ENCODE measurements around the gene ZCCHC2.
A peak's percentile ranks its signal among the peaks of the same experiment; 100 is the strongest.

The ZCCHC2 gene

DNA sequence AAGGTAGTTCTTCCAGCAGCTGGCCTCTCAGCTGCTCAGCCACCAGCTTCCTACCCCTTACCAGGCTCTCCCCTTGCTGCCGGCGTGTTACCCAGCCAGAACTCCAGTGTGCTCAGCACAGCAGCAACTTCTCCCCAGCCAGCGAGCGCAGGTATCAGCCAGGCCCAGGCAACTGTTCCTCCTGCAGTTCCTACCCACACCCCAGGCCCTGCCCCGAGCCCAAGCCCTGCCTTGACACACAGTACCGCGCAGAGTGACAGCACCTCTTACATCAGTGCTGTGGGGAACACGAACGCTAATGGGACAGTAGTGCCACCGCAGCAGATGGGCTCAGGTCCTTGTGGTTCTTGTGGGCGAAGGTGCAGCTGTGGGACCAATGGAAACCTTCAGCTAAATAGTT, 52.0 kb downstream of the ZCCHC2 start:
- no peak for DNase-seq (ENCODE audit: extremely low read depth in 1 of 2, low read depth in 1 of 2)

DNA sequence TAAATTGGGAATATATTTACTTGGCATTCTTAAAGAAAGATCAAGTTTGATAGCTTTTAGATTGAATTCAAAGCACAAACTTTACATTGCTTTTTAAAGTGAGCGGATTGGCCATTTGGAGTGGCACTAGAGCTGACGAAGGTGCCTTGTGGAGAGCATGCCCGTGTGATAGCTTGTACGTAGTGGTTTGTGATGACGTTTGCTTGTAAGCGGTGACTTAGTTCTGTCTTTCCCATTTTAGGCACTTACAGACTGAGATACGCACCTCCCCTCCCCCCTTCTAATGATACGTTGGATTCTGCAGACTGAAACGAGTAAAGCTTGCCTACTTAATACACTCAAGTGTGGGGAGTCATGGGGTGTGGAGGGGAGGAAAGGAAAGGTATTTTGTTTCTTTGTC, 53.4 kb downstream of the ZCCHC2 start:
- no peak for DNase-seq (ENCODE audit: extremely low read depth in 1 of 2, low read depth in 1 of 2)

DNA sequence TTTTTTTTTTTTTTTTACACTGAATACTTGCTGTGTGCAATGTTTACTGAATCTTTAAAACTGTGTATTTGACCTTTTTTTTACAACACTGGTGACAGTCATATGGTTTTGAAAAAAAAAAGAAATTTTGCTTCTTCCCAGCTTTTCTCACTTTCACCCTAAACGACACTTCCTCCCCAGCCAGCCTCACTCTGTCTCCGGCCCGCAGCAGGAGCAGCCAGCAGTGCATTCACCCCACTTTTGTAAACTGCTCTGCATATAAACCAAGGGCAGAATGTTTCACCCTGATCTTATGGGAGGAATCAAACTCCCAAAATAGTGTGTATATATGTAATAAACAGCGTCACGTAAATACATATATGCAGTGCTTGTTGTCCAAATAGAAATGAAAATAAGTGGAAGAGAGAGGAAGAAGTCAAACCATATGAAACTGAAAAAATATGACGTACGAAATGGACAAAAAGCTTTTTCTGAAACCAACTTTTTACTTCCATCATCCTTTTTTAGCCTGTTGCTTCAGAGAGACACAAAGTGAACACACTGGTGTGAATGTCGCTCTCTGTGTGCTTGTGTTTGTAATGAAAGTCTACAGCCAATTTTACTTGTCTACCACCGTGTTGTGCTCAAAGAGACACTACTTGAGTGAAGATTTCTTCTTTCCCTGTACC, 54.2 kb downstream of the ZCCHC2 start:
- DNase-seq (ENCODE audit: extremely low read depth in 1 of 2, low read depth in 1 of 2), result no peak

DNA sequence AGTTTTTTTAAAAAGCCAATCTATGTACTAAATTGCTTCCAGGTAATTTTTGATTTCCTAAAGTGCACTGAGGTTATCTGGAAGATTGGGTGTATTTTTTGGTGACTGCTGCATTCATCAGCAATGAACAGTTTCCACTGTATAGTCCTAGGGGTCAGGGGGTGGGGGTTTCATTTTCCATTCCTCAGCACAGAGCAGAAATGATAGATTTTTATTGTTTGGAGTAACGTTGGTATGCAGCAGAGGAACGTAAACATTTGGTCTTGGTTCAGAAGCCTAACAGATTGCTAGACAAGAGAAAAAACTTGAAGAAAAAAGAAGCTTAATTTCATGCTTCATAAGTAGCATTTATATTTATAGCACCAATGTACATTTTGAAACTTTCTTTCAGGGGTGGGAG, 54.9 kb downstream of the ZCCHC2 start:
- no peak for DNase-seq (ENCODE audit: extremely low read depth in 1 of 2, low read depth in 1 of 2)

DNA sequence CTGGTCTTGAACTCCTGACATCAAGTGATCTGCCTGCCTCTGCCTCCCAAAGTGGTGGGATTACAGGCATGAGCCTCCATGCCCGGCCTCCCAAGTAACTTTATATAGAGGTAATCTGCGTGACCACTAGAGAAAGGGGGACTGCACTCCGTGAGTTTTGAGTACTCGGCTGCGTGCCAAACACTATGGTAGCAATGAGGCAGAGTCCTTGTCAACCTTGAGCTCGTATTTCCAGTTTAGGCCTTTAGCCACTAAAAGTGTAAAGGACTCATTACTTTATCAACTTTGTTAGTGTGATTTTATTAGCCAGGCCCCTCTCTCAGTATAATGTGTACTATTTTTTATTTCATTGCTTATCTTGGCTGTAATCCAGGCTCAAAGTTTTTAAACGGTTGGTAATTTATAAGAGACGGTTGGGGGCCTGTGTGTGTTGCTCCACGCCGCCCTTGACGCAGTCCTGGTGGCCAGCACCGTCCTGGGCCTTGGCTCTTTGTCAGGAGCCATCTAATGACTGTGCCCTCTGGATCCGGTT, 56.2 kb downstream of the ZCCHC2 start:
- DNase-seq (ENCODE audit: extremely low read depth in 1 of 2, low read depth in 1 of 2), result no peak

DNA sequence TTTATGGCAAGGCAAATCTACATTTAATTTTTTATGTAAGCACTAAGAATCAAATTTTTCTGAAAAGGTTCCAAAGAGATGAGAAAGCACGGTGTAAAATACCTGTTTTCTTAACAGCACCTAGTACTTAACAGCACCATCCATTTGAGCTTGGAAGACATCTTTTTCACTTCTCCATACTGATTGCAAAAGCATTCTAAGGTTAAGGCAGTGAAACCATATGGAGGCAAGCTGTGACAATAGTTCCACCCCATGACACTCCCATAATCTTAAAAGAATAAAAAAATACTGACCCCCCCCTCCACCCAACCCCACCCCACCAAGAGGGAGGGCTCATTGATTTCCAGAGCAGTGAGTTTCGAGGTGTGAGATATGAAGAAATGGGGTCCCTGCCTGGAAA, 60.6 kb downstream of the ZCCHC2 start:
- DNase-seq (ENCODE audit: extremely low read depth in 1 of 2, low read depth in 1 of 2), result no peak

DNA sequence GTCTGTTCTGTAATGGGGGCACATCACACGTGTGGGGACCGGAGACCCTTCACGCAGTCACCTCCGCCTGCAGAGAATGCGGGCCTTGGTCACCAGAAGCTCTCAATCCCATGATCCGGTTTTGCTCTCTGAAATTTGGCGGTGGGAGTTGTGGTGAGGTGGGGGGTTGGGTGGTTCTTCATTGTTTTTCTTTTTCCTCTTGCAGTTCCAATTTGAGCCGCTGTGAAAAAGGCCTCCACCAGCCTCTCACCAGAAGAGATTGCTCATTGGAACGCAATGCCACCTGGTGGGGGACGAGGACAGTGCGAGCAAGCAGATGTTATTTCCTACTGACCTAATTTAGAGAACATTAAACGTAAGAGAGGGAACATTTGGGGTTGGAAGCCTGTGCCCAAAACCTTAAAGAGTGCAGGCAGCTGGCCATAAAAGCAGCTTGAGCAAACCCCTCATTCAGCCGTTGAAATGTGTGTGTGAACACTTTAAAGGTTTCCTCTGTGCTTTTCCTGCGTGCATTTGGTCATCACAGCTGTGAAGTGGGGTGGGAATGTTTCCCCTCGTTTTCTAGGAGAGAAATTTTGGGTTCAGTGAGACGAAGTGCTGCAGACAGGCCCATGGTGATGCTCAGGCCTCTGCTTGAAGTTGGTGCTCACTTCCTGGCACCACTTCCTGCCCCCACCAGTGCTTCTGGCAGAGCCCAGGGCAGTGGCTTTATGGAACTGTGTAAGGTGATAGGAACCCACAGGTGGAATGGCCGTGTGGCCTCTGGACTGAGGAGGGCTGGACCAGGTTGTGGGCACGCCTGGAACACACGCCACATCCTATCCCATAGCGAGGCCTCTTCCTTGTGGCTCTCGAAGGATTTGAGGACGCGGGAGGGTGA, 61.7 kb downstream of the ZCCHC2 start:
- DNase-seq (ENCODE audit: extremely low read depth in 1 of 2, low read depth in 1 of 2), result peak; percentile 60 to 84

DNA sequence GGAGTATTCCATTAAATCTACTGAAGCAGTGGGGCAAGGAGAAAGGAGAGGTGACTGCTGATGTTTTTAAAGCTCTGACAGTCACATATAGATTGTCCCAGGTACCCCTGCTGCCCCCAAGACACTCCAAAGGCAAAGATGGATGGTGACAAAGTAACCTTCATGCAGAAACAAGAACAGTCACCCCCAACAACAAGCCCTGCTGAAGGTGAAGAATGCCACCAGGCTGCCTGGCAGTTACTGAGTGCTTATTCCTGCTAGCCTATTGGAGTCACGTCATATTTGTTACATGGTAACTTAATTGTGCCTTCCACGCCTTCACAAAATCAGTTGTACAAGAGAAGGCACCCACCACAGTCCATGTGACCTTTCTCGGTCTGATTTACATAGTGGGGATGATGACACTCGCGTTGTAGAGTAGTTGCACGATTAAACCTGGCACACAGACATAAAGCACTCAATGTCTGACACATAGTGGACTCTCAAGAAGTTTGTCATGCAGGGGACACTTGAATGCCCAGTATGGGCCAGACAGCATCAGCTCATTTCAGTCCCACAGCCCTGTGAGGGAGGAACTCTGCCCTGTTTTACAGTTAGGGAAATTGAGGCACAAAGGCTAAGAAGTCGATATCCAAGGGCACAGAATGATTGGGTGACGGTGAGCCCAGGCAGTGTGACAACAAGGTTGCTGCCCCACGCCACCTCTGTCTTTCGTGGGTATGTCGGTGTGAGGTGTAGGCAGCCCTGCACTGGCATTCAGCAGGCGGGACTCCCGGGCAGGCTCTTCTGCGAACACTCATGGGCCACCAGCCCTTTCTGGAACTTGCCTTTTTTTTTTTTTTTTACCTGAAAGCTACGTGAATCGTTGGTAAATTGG, 62.7 kb downstream of the ZCCHC2 start:
- peak; percentile 32 to 57 for DNase-seq (ENCODE audit: extremely low read depth in 1 of 2, low read depth in 1 of 2)

DNA sequence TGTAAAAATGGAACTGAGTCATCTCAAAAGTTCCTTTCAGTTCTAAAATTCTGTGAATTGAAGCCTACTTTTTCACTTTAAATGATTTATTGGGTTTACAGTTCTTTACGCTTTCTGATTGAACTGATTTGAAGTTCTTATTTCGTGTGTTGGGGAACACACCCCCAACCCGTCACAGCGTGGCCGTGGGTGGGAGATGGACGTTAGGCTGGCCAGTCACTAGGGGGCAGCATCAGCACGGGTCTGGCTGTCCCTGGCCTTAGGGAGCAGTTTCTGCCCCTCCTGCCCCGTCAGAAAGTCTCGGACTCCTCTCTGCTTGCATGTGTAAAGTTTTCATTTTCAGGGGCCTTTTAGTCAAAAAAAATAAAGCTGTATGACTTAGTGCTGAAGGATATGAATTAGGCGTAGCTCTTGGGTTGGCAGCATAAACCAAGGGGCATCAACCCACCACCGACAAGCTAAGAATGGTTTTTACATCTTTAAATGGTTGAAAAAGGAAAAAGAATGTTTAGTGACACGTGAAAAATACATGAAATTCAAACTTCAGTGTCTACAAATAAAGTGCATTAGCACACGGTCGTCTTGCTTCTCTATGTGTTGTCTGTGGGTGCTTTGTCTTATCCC, 63.4 kb downstream of the ZCCHC2 start:
- DNase-seq (ENCODE audit: extremely low read depth in 1 of 2, low read depth in 1 of 2), result peak; percentile 67 to 84

DNA sequence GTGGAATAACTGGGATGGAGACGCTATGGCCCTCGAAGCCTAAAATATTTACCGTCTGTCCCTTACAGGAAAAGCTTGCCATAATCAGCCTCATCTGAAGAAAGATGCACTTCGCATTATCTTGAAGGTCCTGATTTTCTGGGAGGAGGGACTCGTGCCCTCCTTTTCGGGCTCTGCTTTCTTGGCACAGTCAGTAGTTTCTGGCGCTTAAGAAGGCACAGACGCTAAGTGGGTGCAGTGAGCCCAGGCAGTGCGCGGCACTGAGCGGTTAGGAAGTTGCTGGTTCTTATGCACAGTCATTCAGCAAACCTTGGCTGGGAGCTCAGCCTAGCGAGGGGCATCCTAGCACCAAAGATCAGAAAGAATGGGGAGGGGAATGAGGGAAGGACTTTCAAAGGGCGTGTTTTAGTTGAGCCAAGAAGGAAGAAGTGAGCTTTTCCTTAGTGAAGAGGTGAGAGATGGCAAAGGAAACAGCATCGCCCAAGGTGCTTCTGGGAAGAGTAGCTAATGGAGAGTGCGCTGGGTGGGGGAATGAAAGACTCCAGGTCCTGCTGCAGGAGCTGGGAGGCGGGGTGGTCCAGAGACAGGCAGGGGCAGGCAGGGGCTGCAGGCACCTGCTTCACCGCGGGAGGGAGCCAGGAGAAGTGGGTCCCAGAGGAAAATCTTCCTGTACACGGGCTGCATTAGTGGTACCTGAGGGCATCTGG, 64.1 kb downstream of the ZCCHC2 start:
- no peak for DNase-seq (ENCODE audit: extremely low read depth in 1 of 2, low read depth in 1 of 2)

DNA sequence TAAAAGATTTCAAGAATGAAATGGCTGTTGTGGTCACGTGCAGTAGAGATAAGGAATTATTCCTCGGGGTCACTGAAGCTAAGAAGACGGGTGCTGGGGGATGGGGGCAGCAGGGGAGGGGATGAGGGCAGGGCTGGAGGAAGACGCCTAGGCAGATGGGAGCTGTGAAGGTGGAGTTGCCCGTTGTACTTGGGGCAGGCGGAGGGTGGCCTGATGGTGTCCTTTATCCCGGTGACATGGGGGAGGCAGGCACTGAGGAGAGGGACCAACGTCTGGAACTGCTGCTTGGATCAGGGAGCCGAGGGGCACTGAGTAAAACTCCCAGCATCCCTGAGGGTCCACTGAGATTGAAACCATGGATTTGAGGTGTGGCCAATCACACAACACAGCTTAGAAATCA, 64.9 kb downstream of the ZCCHC2 start:
- DNase-seq (ENCODE audit: extremely low read depth in 1 of 2, low read depth in 1 of 2), result no peak

DNA sequence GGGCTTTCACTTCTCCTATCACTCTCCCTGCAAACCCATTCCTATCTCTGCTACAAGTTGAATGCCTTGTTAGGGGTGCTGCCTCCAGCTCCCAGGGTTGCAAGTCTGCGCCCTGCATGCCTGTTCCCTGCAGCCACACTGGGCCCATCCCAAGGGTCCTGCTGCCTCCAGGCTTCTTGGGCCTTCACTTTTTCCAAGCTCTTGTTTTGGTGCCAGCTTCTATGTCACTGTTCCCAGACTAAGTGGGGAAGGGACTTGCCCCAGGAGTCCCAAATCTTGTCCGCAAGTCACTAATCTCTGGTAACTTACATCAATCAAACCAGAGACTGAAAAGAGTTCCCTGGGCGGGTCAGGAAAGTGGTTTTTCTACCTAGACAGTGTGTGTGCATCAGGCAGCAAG, 65.4 kb downstream of the ZCCHC2 start:
- DNase-seq (ENCODE audit: extremely low read depth in 1 of 2, low read depth in 1 of 2), result no peak

DNA sequence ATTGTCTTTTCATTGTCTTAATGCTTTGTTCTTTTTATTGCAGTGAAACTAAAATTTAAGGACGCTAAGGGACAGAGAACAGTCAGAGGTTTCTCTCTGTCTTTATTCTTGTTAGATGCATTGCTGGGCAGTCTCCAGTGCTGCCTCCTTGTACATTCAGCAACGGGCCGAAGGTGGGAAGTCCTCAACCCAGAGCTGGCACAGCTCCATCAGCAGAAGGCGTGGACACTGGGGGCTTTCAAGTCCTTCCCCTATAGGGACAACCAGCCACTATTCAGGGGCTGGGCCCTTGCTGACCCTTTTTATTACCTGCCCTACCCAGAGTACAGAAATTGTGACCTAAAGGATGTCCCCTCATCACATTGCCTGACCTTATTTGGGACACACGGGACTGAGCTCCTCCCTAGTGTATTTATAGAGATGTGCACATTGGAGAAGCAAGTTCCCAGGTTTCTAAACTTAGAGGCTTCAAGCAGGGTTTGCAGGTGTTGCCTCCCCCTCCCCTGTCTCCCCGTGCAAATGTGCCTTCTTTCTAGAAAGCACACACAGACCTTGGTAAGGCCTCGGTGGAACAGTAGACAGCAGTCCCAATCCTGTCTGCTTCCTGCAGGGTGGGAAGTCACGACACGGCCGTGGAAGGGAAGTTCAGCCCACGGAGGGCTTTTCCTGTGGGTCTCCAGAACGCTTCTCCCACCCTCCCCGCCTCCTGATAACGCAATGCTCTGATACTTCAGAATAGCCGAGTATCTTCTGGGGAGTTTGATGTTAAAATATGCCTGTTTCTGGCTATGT, 68.2 kb downstream of the ZCCHC2 start:
- DNase-seq (ENCODE audit: extremely low read depth in 1 of 2, low read depth in 1 of 2), result no peak

DNA sequence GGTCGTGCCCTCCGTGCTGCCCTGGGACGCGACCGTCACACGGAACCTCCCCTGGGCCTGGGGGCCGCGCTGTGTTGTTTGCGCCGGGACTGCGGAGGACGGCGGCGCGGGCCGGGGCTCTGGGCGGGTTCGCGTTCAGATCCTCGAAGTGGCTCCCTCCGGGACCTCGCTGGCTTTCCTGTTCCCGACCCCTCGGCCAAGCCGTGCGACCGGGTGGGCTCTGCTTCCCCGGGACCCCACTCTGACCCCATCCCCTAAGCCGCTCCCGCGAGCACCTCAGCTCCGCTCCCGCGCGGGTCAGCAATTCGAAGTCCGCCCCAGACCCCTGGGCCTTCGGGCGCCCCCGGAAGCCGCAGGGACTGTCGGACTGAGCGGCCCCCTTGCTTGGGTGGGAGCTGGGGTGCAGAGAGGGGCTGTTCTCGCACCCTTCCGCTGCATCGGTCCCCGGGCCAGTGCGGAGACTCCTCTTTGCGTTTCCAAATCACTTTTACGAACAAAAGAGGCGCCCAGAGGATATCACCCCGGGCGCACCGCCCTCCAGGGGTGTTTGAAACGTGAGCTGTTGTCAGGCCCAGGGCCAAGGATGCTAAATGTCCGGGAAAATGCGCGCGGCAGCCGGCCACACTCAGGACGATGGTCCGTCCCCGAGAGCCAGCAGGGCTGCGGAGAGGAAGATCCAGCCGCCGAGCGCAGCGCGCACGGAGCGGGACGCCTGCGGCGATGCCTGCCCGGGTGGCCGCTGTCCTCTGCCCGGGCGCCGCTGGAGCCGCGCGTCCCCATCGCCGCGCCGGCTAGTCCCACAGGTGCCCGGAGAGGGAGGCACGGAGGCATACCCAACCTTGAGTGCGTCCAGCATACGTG, 73.5 kb downstream of the ZCCHC2 start:
- no peak for DNase-seq (ENCODE audit: extremely low read depth in 1 of 2, low read depth in 1 of 2)

DNA sequence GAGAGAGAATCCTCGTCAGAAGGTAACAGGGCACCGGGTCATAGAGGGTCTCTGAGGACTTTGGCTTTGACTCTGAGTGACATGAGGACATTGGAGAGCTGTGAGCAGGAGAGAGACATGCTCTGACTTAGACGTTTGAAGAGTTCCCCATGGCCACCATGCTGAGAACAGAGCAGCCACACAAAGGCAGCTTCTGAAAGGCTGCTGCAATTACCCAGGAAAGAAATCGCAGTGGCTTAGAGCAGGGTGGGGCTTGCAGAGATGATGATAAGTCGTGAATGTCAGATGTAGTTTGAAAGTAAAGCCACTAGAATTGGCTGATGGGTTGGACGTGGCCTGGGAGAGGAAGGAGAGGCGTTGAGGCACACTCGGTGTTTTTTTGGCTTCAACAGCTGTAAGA, 79.0 kb downstream of the ZCCHC2 start:
- DNase-seq (ENCODE audit: extremely low read depth in 1 of 2, low read depth in 1 of 2), result no peak

DNA sequence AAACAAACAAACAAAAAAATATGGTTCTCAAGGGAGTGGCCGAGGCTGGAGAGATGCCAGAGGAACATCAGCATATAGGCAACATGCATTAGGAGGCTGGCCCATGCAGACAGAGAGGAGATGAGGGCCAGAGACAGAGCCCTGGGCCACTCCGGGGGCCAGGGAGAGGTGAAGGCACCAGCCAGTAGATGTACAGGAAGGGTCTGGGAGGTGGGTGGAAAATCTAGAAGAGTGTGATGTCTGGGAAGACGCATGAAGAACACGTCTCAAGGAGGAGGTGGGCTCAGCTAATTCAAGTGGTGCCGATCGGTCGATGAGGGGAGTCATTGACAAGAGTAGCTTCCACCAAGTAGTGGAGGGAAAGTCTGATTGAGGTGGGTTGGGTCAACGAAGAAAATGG, 79.9 kb downstream of the ZCCHC2 start:
- DNase-seq (ENCODE audit: extremely low read depth in 1 of 2, low read depth in 1 of 2), result no peak

DNA sequence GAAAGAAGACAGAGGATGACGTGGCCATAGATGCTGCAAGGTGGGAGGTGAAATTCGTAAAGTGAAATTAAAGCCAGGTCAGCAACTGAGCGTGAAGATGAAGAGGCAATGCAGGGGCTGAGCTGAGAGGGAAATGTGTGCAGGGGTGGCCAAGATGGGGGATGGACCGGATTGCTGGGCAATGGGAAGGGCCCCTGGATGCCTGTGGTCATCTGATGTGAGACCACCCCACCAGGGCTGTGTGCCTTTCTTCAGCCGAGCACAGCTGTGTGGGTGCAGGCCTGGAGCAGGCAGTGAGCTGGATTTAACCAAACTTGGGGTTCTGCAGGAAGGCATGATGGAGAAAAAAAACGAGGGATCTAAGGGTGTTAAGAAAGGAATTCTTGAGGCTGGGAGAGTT, 80.4 kb downstream of the ZCCHC2 start:
- DNase-seq (ENCODE audit: extremely low read depth in 1 of 2, low read depth in 1 of 2), result no peak

DNA sequence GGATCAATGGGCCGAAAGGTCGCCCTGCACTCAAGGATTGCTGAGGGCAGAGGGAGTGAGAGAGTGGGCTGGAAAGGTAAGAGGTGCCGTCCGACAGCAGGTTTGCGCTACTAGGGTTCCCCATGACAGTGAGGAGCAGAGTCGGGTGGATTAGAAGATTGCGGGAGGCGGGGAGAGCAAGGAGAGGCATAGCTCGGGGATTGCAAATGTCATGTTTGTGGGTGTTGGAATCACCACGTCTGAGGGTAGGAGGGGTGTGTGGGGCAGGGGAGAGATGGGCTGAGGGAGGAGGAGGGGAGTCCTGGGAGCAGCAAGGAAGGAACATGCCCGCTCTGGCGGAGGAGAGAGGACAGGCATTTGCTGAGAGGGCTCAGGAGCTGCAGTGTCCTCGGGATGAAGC, 81.2 kb downstream of the ZCCHC2 start:
- DNase-seq (ENCODE audit: extremely low read depth in 1 of 2, low read depth in 1 of 2), result no peak
